HEK293T (cell line): Measurements from ENCODE around the gene TMEM225B.

Experiments
- CTCF ChIA-PET: fragments of 350-600 bp; formaldehyde crosslinking; extraction: SDS; loops from one replicate; lab custom pipeline; 2021; ENCODE audit warnings: antibody characterized with exemption, inconsistent platforms; lab: Yijun Ruan, JAX
- POLR2A ChIA-PET: fragments of 350-600 bp; formaldehyde crosslinking; extraction: SDS; loops from one replicate; lab custom pipeline; 2020; ENCODE audit warnings: antibody characterized with exemption, inconsistent platforms; lab: Yijun Ruan, JAX
- DNase-seq: peaks from one replicate; pipeline ENCODE4 v3.0.0; 2012; ENCODE audit warnings: mixed read lengths; ENCODE audit errors: extremely low spot score
- ARNT ChIP-seq: fragments of 450-650 bp; IDR thresholded peaks from 2 replicates; pipeline ENCODE4 v1.6.1; 2017; ENCODE audit warnings: mild to moderate bottlenecking
- BHLHE40 ChIP-seq: fragments of 450-650 bp; IDR thresholded peaks from 2 replicates; pipeline ENCODE4 v1.6.1; 2016; ENCODE audit warnings: mild to moderate bottlenecking, moderate library complexity, borderline replicate concordance
- CTBP1 ChIP-seq: fragments of 450-650 bp; IDR thresholded peaks from 2 replicates; pipeline ENCODE4 v1.6.1; 2016; ENCODE audit warnings: borderline replicate concordance
- ELF4 ChIP-seq: fragments of 450-650 bp; IDR thresholded peaks from 2 replicates; pipeline ENCODE4 v1.6.1; 2017; ENCODE audit warnings: antibody characterized with exemption
- FOXA1 ChIP-seq: fragments of 450-650 bp; IDR thresholded peaks from 2 replicates; pipeline ENCODE4 v1.6.1; 2016; ENCODE audit warnings: mild to moderate bottlenecking
- FOXK2 ChIP-seq: fragments of 450-650 bp; IDR thresholded peaks from 2 replicates; pipeline ENCODE4 v1.6.1; 2016; ENCODE audit warnings: mild to moderate bottlenecking
- FOXM1 ChIP-seq: fragments of 450-650 bp; IDR thresholded peaks from 2 replicates; pipeline ENCODE4 v1.6.1; 2017; ENCODE audit warnings: mild to moderate bottlenecking, borderline replicate concordance
- HDGF ChIP-seq: fragments of 450-650 bp; IDR thresholded peaks from 2 replicates; pipeline ENCODE4 v1.6.1; 2017; ENCODE audit warnings: antibody characterized with exemption, borderline replicate concordance
- L3MBTL2 ChIP-seq: fragments of 450-650 bp; conservative IDR thresholded peaks from 2 replicates; pipeline ENCODE4 v1.6.1; 2016; ENCODE audit warnings: mild to moderate bottlenecking
- LEF1 ChIP-seq: fragments of 450-650 bp; IDR thresholded peaks from 2 replicates; pipeline ENCODE4 v1.6.1; 2017; ENCODE audit warnings: mild to moderate bottlenecking, borderline replicate concordance
- NFRKB ChIP-seq: fragments of 450-650 bp; IDR thresholded peaks from 2 replicates; pipeline ENCODE4 v1.6.1; 2016; ENCODE audit warnings: mild to moderate bottlenecking, moderate library complexity
- PKNOX1 ChIP-seq: fragments of 450-650 bp; IDR thresholded peaks from 2 replicates; pipeline ENCODE4 v1.6.1; 2016
- SP1 ChIP-seq: fragments of 450-650 bp; IDR thresholded peaks from 2 replicates; pipeline ENCODE4 v1.6.1; 2017
- SUZ12 ChIP-seq: fragments of 450-650 bp; IDR thresholded peaks from 2 replicates; pipeline ENCODE4 v1.6.1; 2016; ENCODE audit warnings: mild to moderate bottlenecking
- TARDBP ChIP-seq: fragments of 450-650 bp; IDR thresholded peaks from 2 replicates; pipeline ENCODE4 v1.6.1; 2016
- ZNF384 ChIP-seq: fragments of 450-650 bp; IDR thresholded peaks from 2 replicates; pipeline ENCODE4 v1.6.1; 2016

Gene TMEM225B

DNA sequence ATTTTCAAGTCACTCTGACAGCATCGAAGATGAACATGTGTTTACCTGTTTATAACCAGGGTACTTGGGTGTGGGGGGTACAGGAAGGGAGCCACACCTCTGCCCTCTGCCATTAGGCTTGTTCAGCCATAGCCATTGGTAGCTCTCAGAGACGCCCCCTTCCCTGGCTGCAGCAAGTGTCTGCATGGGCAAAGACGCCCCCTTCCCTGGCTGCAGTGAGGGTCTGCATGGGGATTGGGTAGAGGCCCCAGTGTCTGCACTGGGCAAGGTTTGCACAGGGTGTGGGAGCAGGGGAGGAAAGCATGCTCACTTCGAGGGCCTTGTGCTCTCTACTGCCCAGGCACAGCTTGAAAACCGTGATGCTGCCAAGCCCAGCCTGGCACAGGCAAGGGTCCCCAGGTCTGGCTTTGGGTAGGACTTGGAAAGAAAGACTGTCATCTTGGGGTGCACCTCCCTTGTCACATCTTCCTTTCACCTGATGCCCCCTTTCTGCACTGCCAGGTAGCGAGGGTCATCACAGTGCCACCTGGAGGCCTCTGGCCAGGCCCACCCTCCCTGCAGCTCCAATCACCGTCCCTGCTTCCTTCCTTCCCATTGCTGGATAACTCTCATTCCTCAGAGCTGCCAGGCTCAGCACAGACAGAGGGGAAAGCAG lies 3.7 kb downstream of the TMEM225B start:
- DNase-seq: no peak
- CTCF ChIA-PET: interaction anchor here (0.7 kb wide), 1 partner anchor 15 kb away, joined by 3 read pairs; the partner anchor contains the start of gene ZSCAN25
- POLR2A ChIA-PET: no interaction called here
- TF ChIP-seq ARNT (no peak), FOXK2 (no peak), CTBP1 (no peak), PKNOX1 (no peak), ZNF384 (no peak), NFRKB (no peak), FOXA1 (no peak), TARDBP (no peak), ELF4 (no peak), HDGF (no peak), SP1 (no peak), LEF1 (no peak), L3MBTL2 (no peak), BHLHE40 (no peak), FOXM1 (no peak), SUZ12 (no peak)

- no peak for DNase-seq
- TF ChIP-seq ELF4: no peak
- TF ChIP-seq SUZ12: no peak
- TF ChIP-seq FOXK2: no peak
- TF ChIP-seq FOXM1: no peak
- TF ChIP-seq SP1: no peak
- TF ChIP-seq L3MBTL2: no peak
- no peak for TF ChIP-seq TARDBP
- TF ChIP-seq ZNF384: no peak
- no peak for TF ChIP-seq LEF1
- no peak for TF ChIP-seq FOXA1
- no peak for TF ChIP-seq PKNOX1
- TF ChIP-seq NFRKB: no peak
- no peak for TF ChIP-seq HDGF
- TF ChIP-seq BHLHE40: no peak
- no peak for TF ChIP-seq CTBP1
- TF ChIP-seq ARNT: no peak
- CTCF ChIA-PET: no interaction called here
- POLR2A ChIA-PET: interaction anchor here (1.5 kb wide), 1 partner anchor 11 kb away, joined by 9 read pairs; the partner anchor contains the start of gene ZSCAN25
These were observed 7.5 kb downstream of the TMEM225B start for GRCh38 chr7:99605527-99605926.

DNA sequence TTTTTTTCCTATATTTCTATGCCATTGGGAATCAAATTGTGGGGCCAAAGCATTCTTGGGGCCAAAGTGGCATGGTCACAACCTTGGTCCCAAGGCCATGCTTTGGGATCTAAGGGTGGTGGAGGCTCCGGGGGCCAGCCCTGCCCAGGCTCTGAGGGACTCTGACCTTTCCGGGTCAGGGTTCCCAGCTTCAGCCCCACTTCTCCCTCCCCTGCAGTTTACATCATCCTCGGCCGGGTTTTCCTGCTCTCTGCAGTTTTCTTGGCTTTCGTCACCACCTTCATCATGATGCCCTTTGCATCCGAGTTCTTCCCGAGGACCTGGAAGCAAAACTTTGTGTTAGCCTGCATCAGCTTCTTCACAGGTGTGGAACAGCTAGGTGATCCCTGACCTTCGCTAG lies 8.5 kb downstream of the TMEM225B start:
- POLR2A ChIA-PET: interaction anchor here (1.5 kb wide), 1 partner anchor 11 kb away, joined by 8 read pairs; the partner anchor contains the start of gene ZSCAN25
- no peak for DNase-seq
- CTCF ChIA-PET: no interaction called here
- no peak for TF ChIP-seq L3MBTL2
- TF ChIP-seq HDGF: no peak
- TF ChIP-seq FOXA1: no peak
- TF ChIP-seq BHLHE40: no peak
- TF ChIP-seq SP1: no peak
- TF ChIP-seq FOXM1: no peak
- no peak for TF ChIP-seq LEF1
- no peak for TF ChIP-seq ELF4
- no peak for TF ChIP-seq SUZ12
- no peak for TF ChIP-seq CTBP1
- no peak for TF ChIP-seq FOXK2
- TF ChIP-seq ARNT: no peak
- no peak for TF ChIP-seq ZNF384

- no peak for TF ChIP-seq SUZ12
- TF ChIP-seq TARDBP: no peak
- no peak for TF ChIP-seq NFRKB
- no peak for TF ChIP-seq BHLHE40
- no peak for TF ChIP-seq ELF4
- no peak for TF ChIP-seq LEF1
- no peak for TF ChIP-seq FOXM1
- TF ChIP-seq HDGF: no peak
- no peak for TF ChIP-seq FOXK2
- no peak for TF ChIP-seq ARNT
- TF ChIP-seq PKNOX1: no peak
- no peak for TF ChIP-seq ZNF384
- TF ChIP-seq CTBP1: no peak
- TF ChIP-seq SP1: no peak
- TF ChIP-seq L3MBTL2: no peak
- TF ChIP-seq FOXA1: no peak
- ChIA-PET CTCF (no interaction called here), POLR2A (interaction anchor here (1.5 kb wide), 1 partner anchor 10 kb away, joined by 8 read pairs; the partner anchor contains the start of gene ZSCAN25)
- DNase-seq: no peak
These were observed 9.5 kb downstream of the TMEM225B start for GRCh38 chr7:99607548-99607947.

DNA sequence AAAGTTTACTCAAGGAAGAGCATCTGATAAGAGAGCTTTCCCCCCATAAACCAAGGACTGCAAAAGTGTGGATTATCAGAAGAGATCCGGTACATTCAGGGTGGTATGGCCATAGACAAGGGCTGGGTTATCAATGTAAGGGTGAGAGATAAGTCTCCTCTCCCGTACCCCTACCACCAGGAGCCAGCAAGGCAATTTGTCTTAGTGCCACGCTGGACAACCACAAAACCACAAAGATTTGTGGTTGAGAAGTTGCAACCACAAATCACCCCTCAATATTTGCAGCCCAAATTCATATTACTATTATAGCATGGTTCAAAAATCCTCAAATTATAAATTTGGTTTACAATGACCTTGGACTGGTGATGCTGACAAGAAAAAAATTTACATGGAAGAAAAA lies 16.4 kb downstream of the TMEM225B start:
- ChIA-PET CTCF (no interaction called here), POLR2A (interaction anchor here (3.8 kb wide), 1 partner anchor 56 kb away, joined by 31 read pairs; the partner anchor contains the start of gene ZNF655)
- no peak for TF ChIP-seq FOXK2
- TF ChIP-seq LEF1: no peak
- no peak for TF ChIP-seq SP1
- TF ChIP-seq FOXM1: no peak
- TF ChIP-seq HDGF: no peak
- TF ChIP-seq NFRKB: no peak
- no peak for TF ChIP-seq SUZ12
- no peak for TF ChIP-seq TARDBP
- TF ChIP-seq L3MBTL2: no peak
- TF ChIP-seq CTBP1: no peak
- TF ChIP-seq ELF4: no peak
- no peak for TF ChIP-seq FOXA1
- TF ChIP-seq ZNF384: no peak
- no peak for TF ChIP-seq BHLHE40
- no peak for TF ChIP-seq ARNT
- TF ChIP-seq PKNOX1: no peak
- no peak for DNase-seq
